GM12892 (cell line): ENCODE measurements around the gene CDC42EP4.

Source experiments
- POLR2A ChIP-seq: IDR thresholded peaks from 2 replicates; pipeline ENCODE4 v1.6.1; 2011; ENCODE audit warnings: low read depth, low read length, control low read depth
- POLR2AphosphoS5 ChIP-seq: IDR thresholded peaks from 2 replicates; pipeline ENCODE4 v1.6.1; 2011; ENCODE audit warnings: low read depth, low read length, control low read depth
- TAF1 ChIP-seq: IDR thresholded peaks from 2 replicates; pipeline ENCODE4 v1.6.1; 2011; ENCODE audit warnings: low read depth, mild to moderate bottlenecking, control low read depth, low read length, borderline replicate concordance

DNA sequence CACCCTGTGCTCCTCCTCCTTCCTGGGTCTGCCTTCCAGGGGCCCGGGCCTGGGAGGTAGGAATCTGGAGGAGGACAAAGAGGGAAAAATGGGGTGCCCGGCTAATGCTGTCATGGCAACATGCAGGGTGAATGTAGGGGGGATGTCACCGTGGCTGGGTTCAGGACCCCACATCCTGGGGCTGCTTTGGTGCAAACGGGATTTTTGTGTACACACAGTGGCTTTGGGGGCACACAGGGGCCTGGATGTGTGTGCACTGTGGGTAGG, 37.0 kb upstream of the CDC42EP4 start:
- no peak for TF ChIP-seq POLR2A
- TF ChIP-seq TAF1: no peak
- no peak for TF ChIP-seq POLR2AphosphoS5
